NCI-H510A treated with DMSO at 0.1 percent for 48 hours (cell line): Measurements from ENCODE around the gene IKZF3.
"Not testable (repeated sequence)": the region's sequence is repeated elsewhere in the genome, so short reads cannot be mapped to it uniquely, and the experiment has no call there.

ENCODE experiments used
- DNase-seq: peaks from one replicate; lab custom pipeline; 2025; lab: John Stamatoyannopoulos, UW

Gene IKZF3

GRCh38 chr17:39781031-39781860, 82.9 kb downstream of the IKZF3 start:
- DNase-seq = no peak

GRCh38 chr17:39777534-39778365, 86.4 kb downstream of the IKZF3 start:
- DNase-seq = no peak

GRCh38 chr17:39776252-39776651, 87.9 kb downstream of the IKZF3 start:
- no peak for DNase-seq

GRCh38 chr17:39775031-39775430, 89.1 kb downstream of the IKZF3 start:
- DNase-seq = no peak

GRCh38 chr17:39774047-39774446, 90.1 kb downstream of the IKZF3 start:
- DNase-seq = no peak

- no peak for DNase-seq
Measured at GRCh38 chr17:39772987-39773934, 90.9 kb downstream of the IKZF3 start.

- DNase-seq = no peak
Measured at GRCh38 chr17:39772415-39772814, 91.7 kb downstream of the IKZF3 start.

- peak; percentile 67 for DNase-seq
Measured at GRCh38 chr17:39769974-39770587, 94.0 kb downstream of the IKZF3 start.

GRCh38 chr17:39767147-39767546, 97.0 kb downstream of the IKZF3 start:
- no peak for DNase-seq

- no peak for DNase-seq
Measured at GRCh38 chr17:39765766-39766165, 98.3 kb downstream of the IKZF3 start.

- DNase-seq = no peak
Measured at GRCh38 chr17:39765175-39765574, 98.9 kb downstream of the IKZF3 start.

- DNase-seq = not testable (repeated sequence)
Measured at GRCh38 chr17:39764171-39764570, 99.9 kb downstream of the IKZF3 start.

GRCh38 chr17:39763051-39763820, 100.9 kb downstream of the IKZF3 start:
- no peak for DNase-seq

GRCh38 chr17:39761861-39762496, 102.1 kb downstream of the IKZF3 start:
- DNase-seq = no peak

- no peak for DNase-seq
Measured at GRCh38 chr17:39759204-39759603, 104.9 kb downstream of the IKZF3 start.

GRCh38 chr17:39757931-39758873, 105.9 kb downstream of the IKZF3 start:
- no peak for DNase-seq

- DNase-seq = no peak
Measured at GRCh38 chr17:39757176-39757662, 106.9 kb downstream of the IKZF3 start.

- no peak for DNase-seq
Measured at GRCh38 chr17:39756380-39757079, 107.6 kb downstream of the IKZF3 start.
